ENCODE measurements around the gene RUSC1.

Gene RUSC1

GRCh38 chr1:155282488-155283091, 38.1 kb upstream of the RUSC1 start:
- Histone ChIP-seq H3K4me3 (ENCODE audit: low read depth, low read length) (no peak overlapping the region), H3K14ac (ENCODE audit: low read length) (no peak overlapping the region), H2BK5ac (ENCODE audit: low read depth, low read length, poor library complexity) (no peak overlapping the region), H3K27me3 (ENCODE audit: insufficient read depth, low read length) (no peaks in the 10 kb centered on the region), H2AFZ (ENCODE audit: insufficient read depth, low read length, poor library complexity) (no peak overlapping the region), H3K36me3 (ENCODE audit: control insufficient read depth in 1 of 2, insufficient read depth in 2 of 2, low read length in 2 of 2) (peaks cover 2% of the 10 kb centered on the region in 2 experiments), H3K79me1 (ENCODE audit: low read length) (peaks cover under 1% of the 10 kb centered on the region), H4K12ac (ENCODE audit: low read depth, low read length) (no peak overlapping the region), H4K8ac (ENCODE audit: low read depth, low read length) (no peak overlapping the region), H2BK12ac (ENCODE audit: low read length) (no peak overlapping the region), H4K91ac (ENCODE audit: low read depth, low read length) (no peak overlapping the region), H3K79me2 (ENCODE audit: control insufficient read depth, insufficient read depth, low read length, poor library complexity) (no peaks in the 10 kb centered on the region), H3K9ac (ENCODE audit: low read length) (no peak overlapping the region), H2AK5ac (ENCODE audit: low read length) (no peak overlapping the region), H3K4me1 (ENCODE audit: control insufficient read depth in 1 of 2, insufficient read depth in 2 of 2, low read length in 2 of 2) (peaks cover 5 to 8% of the 10 kb centered on the region in 2 experiments), H3K4me2 (ENCODE audit: low read length) (no peak overlapping the region), H3K23ac (ENCODE audit: low read length) (no peak overlapping the region), H3K9me3 (ENCODE audit: insufficient read depth, low read depth, low read length) (peaks cover 1% of the 10 kb centered on the region), H3K27ac (ENCODE audit: low read depth, low read length) (no peak overlapping the region), H2BK120ac (ENCODE audit: insufficient read depth, low read length, poor library complexity) (no peak overlapping the region), H3K4ac (ENCODE audit: low read depth, low read length) (no peak overlapping the region), H3K18ac (ENCODE audit: low read length) (no peak overlapping the region)
- no CpG with 5 or more reads among the region's 29 CpGs for WGBS (ENCODE audit: extremely low coverage, insufficient coverage, insufficient read length)
- DNase-seq = no peak

- H3K79me2 ChIP-seq (ENCODE audit: control insufficient read depth, insufficient read depth, low read length, poor library complexity) = no peaks in the 10 kb centered on the region
- H3K4me3 ChIP-seq (ENCODE audit: low read depth, low read length) = no peak overlapping the region
- H3K9ac ChIP-seq (ENCODE audit: low read length) = no peak overlapping the region
- H3K9me3 ChIP-seq (ENCODE audit: insufficient read depth, low read depth, low read length) = no peaks in the 10 kb centered on the region
- no peak overlapping the region for H3K18ac ChIP-seq (ENCODE audit: low read length)
- H4K8ac ChIP-seq (ENCODE audit: low read depth, low read length) = no peak overlapping the region
- no peaks in the 10 kb centered on the region for H3K27me3 ChIP-seq (ENCODE audit: insufficient read depth, low read length)
- H3K23ac ChIP-seq (ENCODE audit: low read length) = no peak overlapping the region
- no peak overlapping the region for H2BK5ac ChIP-seq (ENCODE audit: low read depth, low read length, poor library complexity)
- H2BK12ac ChIP-seq (ENCODE audit: low read length) = no peak overlapping the region
- H2AFZ ChIP-seq (ENCODE audit: insufficient read depth, low read length, poor library complexity) = no peak overlapping the region
- H2BK120ac ChIP-seq (ENCODE audit: insufficient read depth, low read length, poor library complexity) = no peak overlapping the region
- H3K36me3 ChIP-seq (ENCODE audit: control insufficient read depth in 1 of 2, insufficient read depth in 2 of 2, low read length in 2 of 2) = peaks cover 2% of the 10 kb centered on the region in 2 experiments
- no peaks in the 10 kb centered on the region for H3K79me1 ChIP-seq (ENCODE audit: low read length)
- H3K4me2 ChIP-seq (ENCODE audit: low read length) = no peak overlapping the region
- no peak overlapping the region for H3K14ac ChIP-seq (ENCODE audit: low read length)
- H3K27ac ChIP-seq (ENCODE audit: low read depth, low read length) = no peak overlapping the region
- DNase-seq = no peak
- H4K91ac ChIP-seq (ENCODE audit: low read depth, low read length) = no peak overlapping the region
- H3K4ac ChIP-seq (ENCODE audit: low read depth, low read length) = no peak overlapping the region
- no peak overlapping the region for H4K12ac ChIP-seq (ENCODE audit: low read depth, low read length)
- H2AK5ac ChIP-seq (ENCODE audit: low read length) = no peak overlapping the region
- no CpG with 5 or more reads among the region's 12 CpGs for WGBS (ENCODE audit: extremely low coverage, insufficient coverage, insufficient read length)
- H3K4me1 ChIP-seq (ENCODE audit: control insufficient read depth in 1 of 2, insufficient read depth in 2 of 2, low read length in 2 of 2) = no peaks in the 10 kb centered on the region
These were observed 36.2 kb upstream of the RUSC1 start for GRCh38 chr1:155284476-155284875.

- Histone ChIP-seq H3K79me1 (ENCODE audit: low read length) (no peaks in the 10 kb centered on the region), H3K27ac (ENCODE audit: low read depth, low read length) (no peak overlapping the region), H3K27me3 (ENCODE audit: insufficient read depth, low read length) (no peaks in the 10 kb centered on the region), H2AFZ (ENCODE audit: insufficient read depth, low read length, poor library complexity) (no peak overlapping the region), H4K91ac (ENCODE audit: low read depth, low read length) (no peak overlapping the region), H3K9me3 (ENCODE audit: insufficient read depth, low read depth, low read length) (no peaks in the 10 kb centered on the region), H3K4me2 (ENCODE audit: low read length) (no peak overlapping the region), H3K9ac (ENCODE audit: low read length) (no peak overlapping the region), H3K36me3 (ENCODE audit: control insufficient read depth in 1 of 2, insufficient read depth in 2 of 2, low read length in 2 of 2) (peaks cover 2% of the 10 kb centered on the region in 2 experiments), H3K18ac (ENCODE audit: low read length) (no peak overlapping the region), H2AK5ac (ENCODE audit: low read length) (no peak overlapping the region), H3K4ac (ENCODE audit: low read depth, low read length) (no peak overlapping the region), H3K14ac (ENCODE audit: low read length) (no peak overlapping the region), H2BK5ac (ENCODE audit: low read depth, low read length, poor library complexity) (no peak overlapping the region), H2BK12ac (ENCODE audit: low read length) (no peak overlapping the region), H4K8ac (ENCODE audit: low read depth, low read length) (no peak overlapping the region), H2BK120ac (ENCODE audit: insufficient read depth, low read length, poor library complexity) (no peak overlapping the region), H3K23ac (ENCODE audit: low read length) (no peak overlapping the region), H3K4me3 (ENCODE audit: low read depth, low read length) (no peak overlapping the region), H3K79me2 (ENCODE audit: control insufficient read depth, insufficient read depth, low read length, poor library complexity) (no peaks in the 10 kb centered on the region), H4K12ac (ENCODE audit: low read depth, low read length) (no peak overlapping the region), H3K4me1 (ENCODE audit: control insufficient read depth in 1 of 2, insufficient read depth in 2 of 2, low read length in 2 of 2) (no peaks in the 10 kb centered on the region)
- DNase-seq = no peak
- WGBS (ENCODE audit: extremely low coverage, insufficient coverage, insufficient read length) = no CpG with 5 or more reads among the region's 14 CpGs
These were observed 35.6 kb upstream of the RUSC1 start for GRCh38 chr1:155285063-155285462.

GRCh38 chr1:155285631-155286044, 35.1 kb upstream of the RUSC1 start:
- H4K8ac ChIP-seq (ENCODE audit: low read depth, low read length) = no peak overlapping the region
- WGBS (ENCODE audit: extremely low coverage, insufficient coverage, insufficient read length) = no CpG with 5 or more reads among the region's 18 CpGs
- no peak overlapping the region for H2BK12ac ChIP-seq (ENCODE audit: low read length)
- H2AFZ ChIP-seq (ENCODE audit: insufficient read depth, low read length, poor library complexity) = no peak overlapping the region
- H4K12ac ChIP-seq (ENCODE audit: low read depth, low read length) = no peak overlapping the region
- H2AK5ac ChIP-seq (ENCODE audit: low read length) = no peak overlapping the region
- H3K4ac ChIP-seq (ENCODE audit: low read depth, low read length) = no peak overlapping the region
- no peak overlapping the region for H3K27ac ChIP-seq (ENCODE audit: low read depth, low read length)
- H3K9ac ChIP-seq (ENCODE audit: low read length) = no peak overlapping the region
- H3K79me2 ChIP-seq (ENCODE audit: control insufficient read depth, insufficient read depth, low read length, poor library complexity) = no peaks in the 10 kb centered on the region
- H3K4me3 ChIP-seq (ENCODE audit: low read depth, low read length) = no peak overlapping the region
- no peak overlapping the region for H4K91ac ChIP-seq (ENCODE audit: low read depth, low read length)
- H3K23ac ChIP-seq (ENCODE audit: low read length) = no peak overlapping the region
- H3K9me3 ChIP-seq (ENCODE audit: insufficient read depth, low read depth, low read length) = no peaks in the 10 kb centered on the region
- H3K14ac ChIP-seq (ENCODE audit: low read length) = no peak overlapping the region
- no peaks in the 10 kb centered on the region for H3K79me1 ChIP-seq (ENCODE audit: low read length)
- H3K18ac ChIP-seq (ENCODE audit: low read length) = no peak overlapping the region
- no peaks in the 10 kb centered on the region for H3K27me3 ChIP-seq (ENCODE audit: insufficient read depth, low read length)
- H2BK5ac ChIP-seq (ENCODE audit: low read depth, low read length, poor library complexity) = no peak overlapping the region
- H3K36me3 ChIP-seq (ENCODE audit: control insufficient read depth in 1 of 2, insufficient read depth in 2 of 2, low read length in 2 of 2) = peaks cover 2% of the 10 kb centered on the region in 2 experiments
- no peak for DNase-seq
- no peak overlapping the region for H2BK120ac ChIP-seq (ENCODE audit: insufficient read depth, low read length, poor library complexity)
- H3K4me2 ChIP-seq (ENCODE audit: low read length) = no peak overlapping the region
- no peaks in the 10 kb centered on the region for H3K4me1 ChIP-seq (ENCODE audit: control insufficient read depth in 1 of 2, insufficient read depth in 2 of 2, low read length in 2 of 2)

Measured in trophoblast cell (in vitro differentiated cells and primary cell).